Measurements from ENCODE around the gene U2AF2. TPM values are rescaled to one million over a fixed set of nuclear protein-coding genes. Genes with fewer than 3 reads are reported as not detected.

The U2AF2 gene
- total RNA-seq, 4 donors from 2014 or later = 85.0 to 112 (median 99.7) TPM

GRCh38 chr19:55681131-55682092, 26.6 kb downstream of the U2AF2 start:
- Histone ChIP-seq H3K27ac (no peak overlapping the region), H3K4me1 (peaks cover 18 to 60% (median 25%) of the 10 kb centered on the region in 3 donors), H3K27me3 (no peaks in the 10 kb centered on the region), H3K36me3 (peaks cover 31 to 89% (median 37%) of the 10 kb centered on the region in 3 donors), H3K4me3 (no peak overlapping the region), H3K9me3 (no peaks in the 10 kb centered on the region)
- TF ChIP-seq CTCF (IDR thresholded peaks at IDR 0.05) = no peak
- TF ChIP-seq POLR2A (IDR thresholded peaks at IDR 0.05) = no peak
- 85 to 98% methylated on average over 4 to 6 of the region's 9 CpGs for WGBS, 2 donors
- no peak for DNase-seq
- intact Hi-C loops (cut with DNase I) = no loop called here

DNA sequence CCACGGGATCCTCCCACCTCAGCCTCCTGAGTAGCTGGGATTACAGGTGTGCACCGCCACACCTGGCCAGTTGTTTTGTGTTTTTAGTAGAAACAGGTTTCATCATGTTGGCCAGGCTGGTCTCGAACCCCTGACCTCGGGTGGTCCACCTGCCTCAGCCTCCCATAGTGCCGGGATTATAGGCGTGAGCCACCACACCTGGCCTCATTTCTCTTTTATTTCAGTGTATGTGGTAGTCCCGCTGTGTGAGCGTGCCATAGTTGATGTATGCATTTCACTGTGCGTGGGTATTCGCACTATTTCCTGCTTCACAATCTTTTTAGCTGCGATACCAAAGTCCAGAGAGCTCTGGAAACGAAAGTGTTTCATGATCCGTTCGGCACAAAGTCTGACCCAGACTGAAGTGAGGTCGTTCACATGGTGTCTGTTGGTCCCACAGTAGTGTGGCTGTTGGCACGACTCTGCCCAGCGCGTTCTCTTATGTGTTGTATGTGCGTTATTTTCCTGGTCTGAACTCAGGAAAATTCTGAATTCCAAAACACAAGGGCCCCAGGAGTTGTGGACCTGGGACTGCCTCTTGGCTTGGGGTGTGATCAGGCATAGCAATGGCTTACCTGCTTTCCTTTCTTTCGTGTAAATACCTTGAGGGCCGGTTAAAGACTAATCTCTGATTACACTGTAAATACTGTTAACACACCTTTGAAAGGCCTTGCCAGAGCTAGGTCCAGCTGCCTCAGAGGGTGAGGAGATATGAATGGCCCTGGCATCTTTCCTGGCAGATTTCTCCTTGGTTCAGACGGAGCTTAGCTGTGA, 28.8 kb downstream of the U2AF2 start:
- H3K4me1 ChIP-seq = peaks cover 3 to 54% (median 7%) of the 10 kb centered on the region in 3 donors
- no peak for TF ChIP-seq CTCF (IDR thresholded peaks at IDR 0.05)
- no peak for TF ChIP-seq POLR2A (IDR thresholded peaks at IDR 0.05)
- 76 to 83% methylated on average over 17 to 18 of the region's 22 CpGs for WGBS, 2 donors
- H3K36me3 ChIP-seq = peaks cover 39 to 99% (median 44%) of the 10 kb centered on the region in 3 donors
- no peaks in the 10 kb centered on the region for H3K9me3 ChIP-seq
- DNase-seq = no peak
- intact Hi-C loops (cut with DNase I) = no loop called here
- no peak overlapping the region for H3K4me3 ChIP-seq
- no peaks in the 10 kb centered on the region for H3K27me3 ChIP-seq
- no peak overlapping the region for H3K27ac ChIP-seq

DNA sequence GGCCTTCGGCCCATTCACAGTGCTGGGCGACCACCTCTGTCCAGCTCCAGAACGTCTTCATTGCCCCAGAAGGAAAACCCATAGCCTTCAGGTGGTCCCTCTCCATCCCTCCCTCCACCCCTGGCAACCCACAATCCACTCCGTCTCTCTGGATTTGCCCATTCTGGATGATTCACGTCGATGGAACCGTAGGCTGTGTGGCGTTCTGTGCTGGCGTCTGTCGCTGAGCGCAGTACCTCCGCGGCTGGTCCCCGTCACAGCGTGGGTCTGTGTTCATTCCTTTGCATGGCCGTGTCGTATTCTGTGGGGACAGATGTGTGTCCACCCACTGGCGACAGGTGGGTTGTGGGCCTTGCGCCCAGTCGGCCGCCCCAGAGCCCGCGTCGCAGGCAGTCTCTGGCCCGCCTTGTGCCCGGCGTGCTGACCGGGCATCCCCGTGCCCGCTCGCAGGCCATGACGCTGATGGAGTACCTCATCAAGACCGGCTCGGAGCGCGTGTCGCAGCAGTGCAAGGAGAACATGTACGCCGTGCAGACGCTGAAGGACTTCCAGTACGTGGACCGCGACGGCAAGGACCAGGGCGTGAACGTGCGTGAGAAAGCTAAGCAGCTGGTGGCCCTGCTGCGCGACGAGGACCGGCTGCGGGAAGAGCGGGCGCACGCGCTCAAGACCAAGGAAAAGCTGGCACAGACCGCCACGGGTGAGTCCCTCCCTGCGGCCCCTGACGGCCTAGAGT, 30.3 kb downstream of the U2AF2 start:
- Histone ChIP-seq H3K9me3 (no peaks in the 10 kb centered on the region), H3K27me3 (no peaks in the 10 kb centered on the region), H3K27ac (no peak overlapping the region), H3K36me3 (peaks cover 39 to 99% (median 48%) of the 10 kb centered on the region in 3 donors), H3K4me1 (peaks cover 0 to 42% (median 0%) of the 10 kb centered on the region in 3 donors), H3K4me3 (no peak overlapping the region)
- DNase-seq = no peak
- intact Hi-C loops (cut with DNase I) = no loop called here
- WGBS, 2 donors = 95% methylated on average over 31 to 45 of the region's 60 CpGs
- TF ChIP-seq CTCF (IDR thresholded peaks at IDR 0.05) (no peak), POLR2A (IDR thresholded peaks at IDR 0.05) (no peak)

DNA sequence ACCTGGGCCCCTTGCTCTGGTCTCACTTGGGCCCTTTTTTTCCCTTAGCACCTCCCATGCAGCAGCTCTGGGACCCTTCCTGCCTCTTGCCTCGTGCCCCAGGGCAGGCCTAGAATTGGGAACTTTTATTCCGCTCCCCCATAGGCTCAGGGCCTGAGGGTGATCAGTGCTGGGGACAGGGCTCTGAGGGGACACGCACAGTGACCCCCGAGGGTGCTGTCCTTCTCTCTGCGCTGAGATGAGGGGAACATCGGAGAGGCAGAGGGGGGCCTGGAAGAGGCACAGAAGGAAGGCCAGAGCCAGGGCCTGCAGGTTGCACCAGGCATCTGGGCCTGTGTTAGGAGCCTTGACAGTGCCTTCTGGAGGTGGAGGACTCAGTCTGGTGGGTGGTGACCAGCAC, 30.9 kb downstream of the U2AF2 start:
- Histone ChIP-seq H3K4me1 (peaks cover 0 to 35% (median 0%) of the 10 kb centered on the region in 3 donors), H3K4me3 (no peak overlapping the region), H3K27me3 (no peaks in the 10 kb centered on the region), H3K36me3 (peaks cover 41 to 99% (median 52%) of the 10 kb centered on the region in 3 donors), H3K9me3 (no peaks in the 10 kb centered on the region), H3K27ac (no peak overlapping the region)
- 100% methylated on average over 3 of the region's 6 CpGs for WGBS, 2 donors
- DNase-seq = no peak
- intact Hi-C loops (cut with DNase I) = no loop called here
- TF ChIP-seq POLR2A (IDR thresholded peaks at IDR 0.05) (no peak), CTCF (IDR thresholded peaks at IDR 0.05) (no peak)

Data from esophagus squamous epithelium (tissue), 5 donors.